Stimulated activated CD4-positive, alpha-beta T cell treated with anti-CD3 and anti-CD28 coated beads, Interleukin-15, amount 100 ng/mL, for 24 hours (primary cell): Measurements from ENCODE around the gene ARHGEF10L.
"Not testable (repeated sequence)": the region's sequence is repeated elsewhere in the genome, so short reads cannot be mapped to it uniquely, and the experiment has no call there.

Experiments
- DNase-seq: peaks from one replicate; pipeline ENCODE4 v3.0.0-alpha.2; 2020

Gene ARHGEF10L

DNA sequence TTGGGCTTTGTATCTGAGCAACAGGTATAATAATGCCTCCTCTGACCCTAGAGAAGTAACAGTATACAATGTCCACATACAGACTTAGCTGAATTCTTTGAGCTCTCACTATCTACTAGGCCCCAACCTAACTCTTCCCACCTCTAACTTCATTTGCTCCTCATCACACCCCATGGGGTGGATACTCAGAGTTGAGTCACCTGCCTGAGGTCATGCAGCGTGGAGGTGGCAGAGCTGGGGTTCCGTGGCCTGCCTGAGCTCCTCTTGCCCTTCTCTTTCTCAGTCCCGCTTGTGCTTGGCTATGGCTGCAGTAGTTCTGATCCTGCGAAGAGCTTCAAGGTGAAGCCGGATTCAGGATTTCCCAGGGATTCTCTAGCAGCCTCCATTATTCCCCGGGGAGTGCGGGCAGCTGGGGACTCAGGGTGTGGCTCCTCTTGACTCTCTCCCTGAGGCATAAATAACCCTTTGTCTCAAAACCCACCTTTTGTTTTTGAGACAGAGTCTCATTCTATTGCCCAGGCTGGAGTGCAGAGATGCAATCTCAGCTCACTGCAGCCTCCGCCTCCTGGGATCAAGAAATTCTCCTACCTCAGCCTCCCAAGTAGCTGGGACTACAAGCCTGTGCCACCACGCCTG is 185.7 kb downstream of the ARHGEF10L start:
- DNase-seq, result no peak

DNA sequence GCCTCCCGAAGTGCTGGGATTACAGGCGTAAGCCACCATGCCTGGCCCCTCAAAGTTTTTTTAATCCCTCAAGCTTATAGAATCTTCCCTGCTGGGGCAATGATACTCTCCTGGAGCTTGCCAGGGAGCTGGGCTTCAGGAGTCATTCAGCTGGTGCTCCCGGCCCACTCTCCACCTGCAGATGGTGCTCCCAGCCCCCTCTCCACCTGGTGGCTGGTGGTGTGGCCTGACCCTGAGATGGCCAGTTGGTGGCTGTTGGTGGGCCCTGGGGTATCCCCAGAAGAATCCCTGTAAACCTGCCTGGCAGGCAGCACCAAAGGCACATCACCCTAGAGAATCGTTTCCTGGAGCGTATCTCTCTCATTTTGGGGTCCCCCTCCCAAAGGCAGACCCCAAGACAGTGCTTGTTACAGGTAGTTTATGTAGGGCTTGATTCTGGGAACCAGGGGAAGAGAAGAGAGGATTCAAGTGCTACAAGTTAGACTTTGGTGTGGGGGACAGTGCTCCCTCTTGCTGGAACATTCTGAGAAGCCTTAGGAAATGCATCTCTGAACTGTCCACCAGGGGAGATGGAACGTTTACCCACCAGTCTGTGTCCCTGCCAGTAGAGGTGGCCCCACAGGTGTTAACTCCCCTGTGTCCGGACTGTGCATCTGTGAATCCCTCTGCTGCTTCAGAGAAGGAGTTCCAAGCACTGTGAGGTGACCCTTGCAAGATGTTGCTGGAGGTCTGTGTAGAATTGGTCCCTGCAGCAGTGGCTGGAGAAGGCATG is 186.5 kb downstream of the ARHGEF10L start:
- no peak for DNase-seq

DNA sequence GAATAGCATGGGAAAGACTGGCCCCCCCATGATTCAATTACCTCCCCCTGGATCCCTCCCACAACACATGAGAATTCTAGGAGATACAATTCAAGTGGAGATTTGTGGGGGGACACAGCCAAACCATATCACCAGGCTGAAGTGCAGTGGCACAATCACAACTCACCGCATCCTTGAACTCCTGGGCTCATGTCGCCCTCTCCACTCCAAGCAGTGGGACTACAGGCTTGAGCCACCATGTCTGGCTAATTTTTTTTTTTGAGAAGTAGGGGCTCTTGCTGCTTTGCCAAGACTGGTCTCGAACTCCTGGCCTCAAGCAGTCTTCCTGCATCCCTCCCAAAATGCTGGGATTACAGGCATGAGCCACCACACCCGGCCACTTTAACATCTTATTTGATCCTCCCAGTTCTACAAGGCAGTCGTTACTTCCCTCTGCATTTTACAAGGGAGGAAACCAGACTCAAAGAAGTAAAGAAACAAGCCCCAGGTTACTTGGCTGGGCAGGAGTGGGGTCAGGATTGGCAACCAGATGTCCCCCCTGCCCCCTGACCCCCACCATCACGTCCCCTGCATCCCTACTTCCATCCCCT is 188.7 kb downstream of the ARHGEF10L start:
- no peak for DNase-seq

DNA sequence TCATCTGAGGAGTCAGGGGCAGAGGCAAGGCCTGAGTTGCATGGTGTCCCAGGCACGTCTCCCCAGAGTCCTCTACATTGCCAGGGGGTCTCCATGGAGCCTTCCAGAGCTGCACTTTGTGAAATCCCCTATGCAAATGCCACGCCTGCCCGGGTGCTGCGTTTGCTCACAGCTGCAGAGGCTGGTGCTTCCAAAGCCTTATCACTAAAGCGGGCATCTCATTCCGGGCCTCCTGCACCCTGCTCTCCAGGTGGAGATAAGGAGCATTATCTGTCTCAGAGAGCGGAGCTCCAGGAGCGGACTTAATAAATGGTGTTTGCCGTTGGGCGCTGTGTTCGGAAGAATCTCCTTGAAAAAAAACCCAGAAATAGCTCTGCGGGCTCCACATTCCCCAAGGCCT is 189.8 kb downstream of the ARHGEF10L start:
- DNase-seq, result no peak

DNA sequence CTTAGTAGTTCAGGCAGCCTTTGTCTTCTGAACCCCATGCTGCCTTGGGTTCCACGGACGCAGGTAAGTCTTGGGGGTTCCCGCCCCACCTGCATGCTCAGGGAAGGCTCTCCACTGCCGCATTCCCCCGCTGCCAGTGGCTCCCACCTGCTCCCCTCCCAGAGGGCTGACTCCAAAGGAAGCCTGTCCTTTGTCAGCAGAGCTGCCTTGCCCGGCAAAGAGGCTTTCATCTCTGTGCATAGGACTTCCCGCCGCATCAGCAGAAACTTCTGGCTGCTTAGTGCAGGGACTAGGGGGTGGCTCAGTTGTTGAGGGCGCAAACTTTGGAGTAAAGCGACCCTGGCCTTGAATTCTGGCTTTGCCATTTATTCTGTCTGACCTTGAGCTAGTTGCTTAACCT is 190.4 kb downstream of the ARHGEF10L start:
- DNase-seq, result no peak

DNA sequence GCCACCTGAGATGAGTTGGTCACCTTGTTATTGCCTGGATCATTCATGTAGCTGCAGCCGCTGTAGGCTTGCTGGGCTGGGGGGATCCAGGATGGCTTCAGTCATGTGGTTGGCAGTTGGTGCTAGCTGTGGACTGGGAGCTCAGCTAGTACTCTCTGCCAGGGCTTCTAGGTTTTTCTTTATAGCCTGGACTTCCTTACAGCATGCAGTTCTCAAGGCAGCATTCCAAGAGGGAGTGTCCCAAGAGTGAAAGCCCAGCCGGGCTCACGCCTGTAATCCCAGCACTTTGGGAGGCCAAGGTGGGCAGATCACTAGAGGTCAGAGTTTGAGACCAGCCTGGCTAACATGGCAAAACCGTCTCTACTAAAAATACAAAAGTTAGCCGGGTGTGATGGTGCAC is 192.0 kb downstream of the ARHGEF10L start:
- no peak for DNase-seq

DNA sequence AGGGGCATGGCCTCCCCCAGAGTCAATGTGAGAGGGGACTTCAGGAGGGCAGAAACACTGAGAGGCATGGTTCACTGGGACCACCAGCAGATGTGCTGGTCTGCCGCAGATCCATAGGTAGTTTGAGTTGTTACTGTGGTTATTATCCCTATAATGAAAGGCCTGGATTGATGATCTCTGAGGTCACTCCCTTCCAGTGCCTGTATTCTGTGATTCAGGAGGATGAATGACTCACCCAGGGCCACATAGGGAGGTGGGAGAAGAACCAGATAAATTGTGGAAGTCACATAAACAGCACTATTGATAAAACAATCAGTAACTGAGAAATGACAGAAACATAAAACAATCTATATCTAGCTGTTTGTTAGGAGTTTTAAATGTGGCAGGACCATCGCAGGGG is 193.0 kb downstream of the ARHGEF10L start:
- DNase-seq, result no peak

DNA sequence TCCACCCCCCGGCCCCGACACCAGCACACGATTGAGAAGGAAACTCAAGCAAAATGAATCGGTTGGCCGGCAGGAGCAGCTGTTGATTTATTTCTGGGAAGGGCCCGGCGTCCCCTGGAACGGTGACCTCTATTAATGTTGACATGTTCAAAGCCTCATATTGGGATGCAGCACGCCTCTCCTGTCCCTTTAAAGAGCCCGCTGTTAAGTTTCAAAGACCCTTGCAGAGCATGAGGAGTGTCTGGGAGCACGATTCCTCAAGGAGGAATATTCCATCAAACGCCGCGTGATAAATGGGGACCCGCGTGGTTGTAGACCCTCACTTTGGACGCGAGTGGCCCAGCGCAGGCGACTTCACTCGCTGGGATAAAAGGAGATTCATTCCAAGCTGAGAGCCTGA is 194.2 kb downstream of the ARHGEF10L start:
- no peak for DNase-seq

DNA sequence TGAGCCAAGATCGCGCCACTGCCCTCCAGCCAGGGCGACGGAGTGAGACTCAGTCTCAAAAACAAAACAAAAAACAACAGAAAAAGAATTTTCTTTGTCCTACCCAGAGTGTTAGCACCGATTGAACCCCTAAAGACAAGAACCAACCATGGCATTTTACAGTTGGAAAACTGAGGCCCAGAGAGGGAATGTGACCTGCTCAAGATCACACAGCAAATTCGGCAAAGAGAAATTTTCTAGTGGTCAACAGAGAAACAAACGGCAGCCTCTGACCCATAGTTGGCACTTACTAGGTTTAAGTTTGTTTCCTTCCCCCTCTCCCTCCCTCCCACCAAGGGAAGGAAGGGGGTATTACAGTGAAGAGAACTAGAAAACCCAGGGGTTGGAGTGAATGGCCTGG is 195.1 kb downstream of the ARHGEF10L start:
- DNase-seq, result no peak

DNA sequence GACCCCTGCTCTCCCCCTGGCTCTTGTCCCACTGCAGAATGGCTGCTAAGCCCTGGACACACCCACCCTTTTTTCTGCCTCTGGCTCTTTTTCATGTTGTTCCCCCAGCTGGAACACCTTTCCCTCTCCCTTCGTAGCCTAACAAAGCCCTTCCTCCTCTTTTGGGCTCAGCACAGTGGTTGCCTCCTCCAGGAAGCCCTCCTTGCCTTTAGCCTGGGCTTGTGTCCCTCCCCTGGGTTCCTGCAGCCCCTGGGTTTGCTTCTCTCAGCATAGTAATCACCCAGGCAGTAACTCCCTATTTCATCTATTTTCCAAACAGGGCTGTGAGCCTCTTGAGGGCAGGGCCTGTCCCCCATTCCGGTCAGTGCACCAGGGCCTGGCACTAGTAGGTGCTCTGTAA is 195.8 kb downstream of the ARHGEF10L start:
- DNase-seq, result no peak

DNA sequence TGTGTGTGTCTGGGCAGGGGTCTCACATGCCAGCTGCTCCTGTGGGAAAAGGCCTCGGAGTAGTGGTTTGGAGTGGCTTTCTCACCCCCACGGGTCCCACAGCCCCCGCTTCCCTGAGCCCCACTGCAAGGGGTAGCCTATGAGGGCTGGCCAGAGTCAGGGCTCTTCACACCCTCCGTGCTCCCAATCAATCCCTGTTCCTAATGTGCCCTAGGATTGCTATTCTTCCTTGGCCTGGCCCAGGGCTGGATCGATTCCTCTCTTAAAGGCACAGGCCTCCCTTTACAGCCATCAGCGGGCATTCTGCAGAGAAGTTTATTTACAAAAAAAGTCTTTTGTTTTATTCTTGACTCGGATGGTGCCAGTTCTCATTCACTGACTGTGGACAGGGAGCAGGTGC is 196.3 kb downstream of the ARHGEF10L start:
- no peak for DNase-seq

DNA sequence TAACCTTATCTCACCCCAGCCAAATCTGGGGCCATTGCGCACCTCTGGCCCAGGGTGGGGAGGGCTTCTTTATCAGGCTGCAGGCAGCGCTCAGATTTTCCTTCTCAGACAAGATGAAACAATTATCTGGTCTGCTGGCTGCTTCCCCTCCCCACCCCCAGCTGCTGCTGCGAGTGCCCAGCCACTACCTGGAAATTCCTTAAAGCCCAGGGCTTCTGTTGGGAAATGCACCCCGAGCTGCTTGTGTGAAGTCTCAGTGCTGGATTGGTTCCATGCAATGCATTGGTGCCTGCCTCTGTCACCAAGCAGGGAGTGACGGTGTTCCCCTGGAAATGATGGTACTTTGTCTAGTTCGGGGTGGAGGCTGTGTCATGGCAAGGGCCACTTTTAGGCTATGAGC is 197.1 kb downstream of the ARHGEF10L start:
- no peak for DNase-seq

DNA sequence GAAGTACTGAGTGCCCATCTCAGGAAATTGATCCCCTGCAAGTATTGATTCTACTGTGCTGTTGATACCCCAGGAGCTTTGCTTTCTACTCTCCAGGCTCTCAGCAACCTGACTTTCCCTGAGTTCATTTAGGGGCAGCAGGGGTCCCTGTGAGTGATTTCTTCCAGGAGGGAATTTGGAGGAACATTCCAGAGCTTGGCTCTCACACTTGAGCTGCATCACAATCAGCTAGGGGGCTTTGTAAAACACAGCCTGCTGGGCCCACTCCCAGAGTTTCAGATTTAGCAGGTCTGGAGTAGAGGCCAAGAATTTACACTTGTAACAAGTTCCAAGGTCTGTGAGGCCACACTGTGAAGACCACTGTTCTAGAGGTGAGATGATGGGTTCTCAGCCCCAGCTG is 199.6 kb downstream of the ARHGEF10L start:
- DNase-seq, result no peak

DNA sequence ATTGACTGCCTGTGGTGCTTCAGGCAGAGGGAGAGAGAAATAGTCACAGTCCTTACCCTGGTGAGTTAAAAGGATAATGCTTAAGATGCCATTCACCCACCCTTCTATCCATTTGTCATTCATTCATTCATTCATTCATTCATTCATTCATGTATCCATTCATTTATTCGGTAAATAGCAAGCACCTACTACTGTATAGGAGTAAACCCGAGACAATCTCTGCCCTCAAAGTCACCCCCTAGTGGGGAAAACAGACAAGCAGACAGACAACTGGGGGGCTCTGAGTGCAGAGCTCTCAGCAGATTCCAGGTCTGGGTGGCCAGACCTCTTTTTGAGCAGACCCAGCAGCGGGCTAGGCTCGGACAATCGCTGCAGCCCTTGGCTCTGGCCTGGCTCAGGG is 201.6 kb downstream of the ARHGEF10L start:
- DNase-seq, result no peak

DNA sequence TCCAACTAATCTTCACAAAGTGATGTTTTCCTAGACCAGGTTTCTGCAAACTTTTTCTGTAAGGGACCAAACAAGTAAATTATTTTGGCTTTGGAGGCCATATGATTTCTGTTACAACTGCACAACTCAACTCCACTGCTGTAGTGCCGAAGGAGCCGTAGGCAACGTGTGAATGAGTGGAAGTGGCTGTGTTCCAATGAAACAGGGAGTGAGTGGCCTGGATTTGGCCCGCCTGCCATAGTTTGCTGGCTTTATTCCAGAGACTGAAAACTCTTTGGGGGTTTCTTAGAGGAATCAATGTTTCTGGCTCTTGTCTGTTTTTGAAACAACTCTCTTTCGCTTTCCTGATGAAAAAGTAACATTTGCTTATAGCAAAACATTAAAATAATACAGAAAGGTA is 203.1 kb downstream of the ARHGEF10L start:
- no peak for DNase-seq

DNA sequence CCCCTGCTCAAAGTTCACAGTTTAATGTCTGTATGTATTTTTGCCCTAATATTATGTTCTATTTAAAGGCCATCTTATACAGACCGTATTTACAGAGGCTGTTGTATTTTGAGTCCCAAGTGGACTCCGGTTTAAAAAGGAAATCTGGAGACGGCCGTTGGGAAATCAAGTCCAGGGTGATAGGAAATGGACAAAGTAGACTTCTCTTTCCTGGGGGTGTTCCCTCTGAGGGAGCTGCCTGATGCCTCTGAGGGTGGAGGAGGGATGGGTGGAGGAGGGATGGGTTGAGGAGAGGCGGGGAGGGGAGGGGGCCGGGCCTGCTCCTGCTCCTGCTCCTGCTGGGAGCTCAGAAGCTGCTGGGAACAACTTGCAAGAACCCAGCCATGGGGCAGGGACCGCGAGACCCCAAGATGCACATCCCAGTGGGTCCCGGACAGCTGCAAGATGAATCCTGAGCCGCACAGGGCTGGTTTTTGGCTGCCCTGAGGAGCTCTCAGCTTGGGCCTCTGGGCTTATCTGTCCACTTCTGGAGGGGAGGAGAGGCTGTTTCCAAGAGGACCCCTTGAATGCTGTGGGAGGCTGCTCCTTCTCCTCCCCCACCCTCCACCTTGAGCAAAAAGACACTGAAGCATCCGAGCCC is 203.6 kb downstream of the ARHGEF10L start:
- no peak for DNase-seq

DNA sequence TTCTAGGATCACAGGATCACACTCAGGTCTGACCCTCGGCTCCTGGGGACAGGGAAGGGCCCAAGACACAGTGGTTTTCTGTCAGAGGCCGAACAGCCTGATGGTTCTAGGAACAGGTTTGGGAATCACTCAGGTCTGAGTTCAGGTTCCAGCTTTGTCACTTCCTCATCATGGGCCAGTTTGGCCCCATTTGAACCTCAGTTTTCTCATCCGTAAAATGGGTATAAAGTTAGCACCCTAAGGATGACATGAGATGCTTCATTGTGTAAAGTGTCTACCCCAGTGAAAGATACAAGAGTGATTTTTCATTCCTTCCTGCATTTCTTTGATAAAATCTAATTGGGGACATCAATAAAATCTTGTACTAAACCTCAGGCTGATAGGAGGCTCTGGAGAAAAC is 204.4 kb downstream of the ARHGEF10L start:
- DNase-seq, result no peak

DNA sequence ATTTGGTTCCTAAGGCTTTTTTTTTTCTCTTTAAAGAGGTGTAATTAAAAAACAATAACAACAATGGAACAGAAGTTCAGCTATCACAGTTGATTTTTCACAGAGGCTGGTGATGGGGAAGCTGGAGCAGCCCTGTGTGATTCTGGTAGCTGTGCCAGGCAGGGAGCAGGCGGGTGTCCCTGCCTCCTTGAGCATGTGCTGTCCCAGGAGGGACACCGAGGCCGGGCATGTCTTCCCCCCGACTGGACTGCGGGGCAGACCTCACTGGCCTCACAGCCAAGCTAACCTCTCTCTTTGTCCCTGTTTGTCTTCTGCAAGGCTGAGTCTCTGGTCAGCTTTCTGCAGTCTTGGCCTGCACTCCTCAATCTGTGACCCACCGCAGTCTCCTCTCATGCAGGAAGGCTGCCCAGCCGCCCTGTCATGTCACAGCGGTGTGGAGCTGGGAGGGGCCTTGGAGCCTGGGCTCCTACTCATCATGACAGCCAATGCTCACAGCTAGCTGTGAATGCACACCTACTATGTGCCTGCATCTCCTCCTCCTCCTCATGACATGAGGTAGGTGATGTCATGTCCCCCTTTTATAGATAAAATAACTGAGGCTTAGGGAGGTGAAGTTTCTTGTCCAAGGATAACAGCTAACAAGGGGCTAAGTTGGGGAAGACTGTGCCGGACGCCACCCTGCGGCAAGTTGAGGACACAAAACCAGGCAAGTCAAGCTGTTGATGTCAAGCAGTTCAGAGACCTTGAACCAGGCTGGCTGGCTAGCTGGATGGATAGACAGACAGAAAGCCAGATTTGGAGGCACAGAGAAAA is 205.4 kb downstream of the ARHGEF10L start:
- DNase-seq, result no peak

DNA sequence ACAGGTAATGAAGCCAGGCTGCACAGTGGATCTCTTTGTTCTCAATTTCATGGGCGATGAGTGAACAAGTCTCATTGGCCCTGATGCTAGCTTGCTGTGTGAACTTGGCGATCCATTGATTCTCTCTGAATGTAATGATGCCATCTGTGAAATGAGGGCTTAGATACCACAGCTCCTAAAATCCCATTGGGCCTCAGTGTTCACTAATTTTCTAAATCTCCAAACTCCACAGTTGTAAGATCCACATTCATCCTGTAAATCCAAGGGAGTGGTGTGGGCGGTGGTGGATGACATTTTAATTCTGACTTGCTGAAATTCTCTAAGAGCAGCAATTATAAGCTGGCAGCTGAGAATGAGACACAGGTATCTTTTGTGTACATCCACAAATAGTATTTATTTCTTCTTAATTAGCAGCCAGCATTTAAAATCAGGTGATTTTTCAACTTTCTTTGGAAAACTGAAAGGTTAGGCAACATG is 206.0 kb downstream of the ARHGEF10L start:
- DNase-seq, result no peak

DNA sequence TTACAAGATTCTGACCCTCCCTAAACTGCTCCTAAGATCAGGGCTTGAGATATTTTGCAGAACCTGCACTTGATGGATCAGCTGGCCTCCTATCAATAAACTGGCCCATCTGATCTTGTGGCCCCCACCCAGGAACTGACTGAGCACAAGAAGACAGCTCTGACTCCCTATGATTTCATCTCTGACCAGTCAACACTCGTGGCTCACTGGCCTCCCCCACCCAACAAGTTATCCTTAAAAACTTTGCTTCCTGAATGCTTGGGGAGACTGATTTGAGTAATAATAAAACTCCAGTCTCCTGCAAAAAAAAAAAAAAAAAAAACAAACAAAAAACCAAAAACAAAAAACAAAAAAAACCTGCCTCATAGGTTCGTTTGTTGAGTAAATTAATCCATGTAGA is 206.8 kb downstream of the ARHGEF10L start:
- not testable (repeated sequence) for DNase-seq

DNA sequence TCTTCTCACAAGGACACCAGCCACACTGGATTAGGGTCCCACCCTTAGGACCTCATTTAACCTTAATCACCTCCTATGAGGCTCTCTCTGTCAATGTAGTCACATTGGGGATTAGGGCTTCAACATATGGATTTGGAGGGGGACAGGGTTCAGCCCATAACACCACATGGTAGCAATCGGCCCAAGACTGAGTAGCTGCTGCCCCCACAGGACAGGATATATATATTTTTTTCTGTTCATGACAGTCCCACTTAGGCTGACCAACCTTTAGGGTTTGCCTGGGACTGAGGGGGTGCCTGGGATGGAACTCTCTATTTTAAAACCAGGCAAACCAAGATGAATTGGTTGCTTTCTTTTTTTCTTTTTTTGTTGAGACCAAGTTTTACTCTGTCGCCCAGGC is 207.4 kb downstream of the ARHGEF10L start:
- no peak for DNase-seq
